Uterus (tissue), 2 donors: ENCODE data around the gene MIEN1.

Experiments used
- CTCF ChIP-seq, 4 experiments: fragments of 200-600 bp in 2 of 4; fragments of 450-650 bp in 2 of 4; sonication (generic) in 2 of 4; IDR thresholded peaks; one replicate each; pipeline ENCODE4 v1.5.1; 2016 to 2019; ENCODE audit warnings: antibody characterized with exemption in 4 of 4, mild to moderate bottlenecking in 2 of 4, moderate library complexity in 1 of 4
- POLR2A ChIP-seq, 2 donors: fragments of 450-650 bp; IDR thresholded peaks; one replicate each; pipeline ENCODE4 v1.6.1; 2016; ENCODE audit warnings: antibody characterized with exemption in 2 of 2, mild to moderate bottlenecking in 1 of 2, moderate library complexity in 1 of 2

- no peak for TF ChIP-seq CTCF (IDR thresholded peaks at IDR 0.05)
- peak in 1 of 2 donors; percentile 35 for TF ChIP-seq POLR2A (IDR thresholded peaks at IDR 0.05)
Observed at GRCh38 chr17:39738983-39739884, 8.9 kb upstream of the MIEN1 start.
